ENCODE results near the gene SCAF8.
"Not testable (repeated sequence)": the region's sequence is repeated elsewhere in the genome, so short reads cannot be mapped to it uniquely, and the experiment has no call there.

Gene SCAF8

GRCh38 chr6:154715446-154715845 is 17.8 kb upstream of the SCAF8 start:
- DNase-seq, result no peak
- H3K27ac ChIP-seq, result no peak overlapping the region
- in situ Hi-C loops (cut with HindIII; ENCODE audit: low pct_ligation_motif_present, low sequenced_read_pairs), result no loop called here
- H3K4me3 ChIP-seq (ENCODE audit: low read depth, low read length), result no peak overlapping the region
- no peaks in the 10 kb centered on the region for H3K27me3 ChIP-seq (replicated peaks)
- H3K36me3 ChIP-seq (replicated peaks), result no peaks in the 10 kb centered on the region
- no peak for TF ChIP-seq CTCF (IDR thresholded peaks at IDR 0.05; ENCODE audit: low read depth, low read length, missing control alignments)

- in situ Hi-C loops (cut with HindIII; ENCODE audit: low pct_ligation_motif_present, low sequenced_read_pairs); H3K4me3 ChIP-seq (ENCODE audit: low read depth, low read length); H3K36me3 ChIP-seq (replicated peaks); H3K27ac ChIP-seq; H3K27me3 ChIP-seq (replicated peaks); DNase-seq: not testable (repeated sequence)
Measured at GRCh38 chr6:154716350-154716749, 16.9 kb upstream of the SCAF8 start.

- in situ Hi-C loops (cut with HindIII; ENCODE audit: low pct_ligation_motif_present, low sequenced_read_pairs), result no loop called here
- Histone ChIP-seq H3K27me3 (replicated peaks) (no peaks in the 10 kb centered on the region), H3K36me3 (replicated peaks) (no peaks in the 10 kb centered on the region), H3K4me3 (ENCODE audit: low read depth, low read length) (no peak overlapping the region), H3K27ac (no peak overlapping the region)
- no peak for TF ChIP-seq CTCF (IDR thresholded peaks at IDR 0.05; ENCODE audit: low read depth, low read length, missing control alignments)
- no peak for DNase-seq
Measured at GRCh38 chr6:154719433-154719832, 13.8 kb upstream of the SCAF8 start.

- in situ Hi-C loops (cut with HindIII; ENCODE audit: low pct_ligation_motif_present, low sequenced_read_pairs), result no loop called here
- TF ChIP-seq CTCF (IDR thresholded peaks at IDR 0.05; ENCODE audit: low read depth, low read length, missing control alignments), result no peak
- DNase-seq, result no peak
- H3K27me3 ChIP-seq (replicated peaks), result no peaks in the 10 kb centered on the region
- H3K27ac ChIP-seq, result no peak overlapping the region
- no peak overlapping the region for H3K4me3 ChIP-seq (ENCODE audit: low read depth, low read length)
- no peaks in the 10 kb centered on the region for H3K36me3 ChIP-seq (replicated peaks)
Measured at GRCh38 chr6:154719854-154720253, 13.4 kb upstream of the SCAF8 start.

- in situ Hi-C loops (cut with HindIII; ENCODE audit: low pct_ligation_motif_present, low sequenced_read_pairs), result no loop called here
- TF ChIP-seq CTCF (IDR thresholded peaks at IDR 0.05; ENCODE audit: low read depth, low read length, missing control alignments), result no peak
- peak; percentile 81 for DNase-seq
- Histone ChIP-seq H3K36me3 (replicated peaks) (no peaks in the 10 kb centered on the region), H3K27ac (no peak overlapping the region), H3K27me3 (replicated peaks) (no peaks in the 10 kb centered on the region), H3K4me3 (ENCODE audit: low read depth, low read length) (no peak overlapping the region)
Measured at GRCh38 chr6:154721460-154721859, 11.8 kb upstream of the SCAF8 start.

- no peaks in the 10 kb centered on the region for H3K36me3 ChIP-seq (replicated peaks)
- no peak overlapping the region for H3K4me3 ChIP-seq (ENCODE audit: low read depth, low read length)
- in situ Hi-C loops (cut with HindIII; ENCODE audit: low pct_ligation_motif_present, low sequenced_read_pairs), result no loop called here
- no peaks in the 10 kb centered on the region for H3K27me3 ChIP-seq (replicated peaks)
- H3K27ac ChIP-seq, result no peak overlapping the region
- no peak for TF ChIP-seq CTCF (IDR thresholded peaks at IDR 0.05; ENCODE audit: low read depth, low read length, missing control alignments)
- DNase-seq, result no peak
Measured at GRCh38 chr6:154726887-154727286, 6.3 kb upstream of the SCAF8 start.

Data from brain microvascular endothelial cell (primary cell).